ENCODE measurements around the gene HSPBP1.

Gene HSPBP1

DNA sequence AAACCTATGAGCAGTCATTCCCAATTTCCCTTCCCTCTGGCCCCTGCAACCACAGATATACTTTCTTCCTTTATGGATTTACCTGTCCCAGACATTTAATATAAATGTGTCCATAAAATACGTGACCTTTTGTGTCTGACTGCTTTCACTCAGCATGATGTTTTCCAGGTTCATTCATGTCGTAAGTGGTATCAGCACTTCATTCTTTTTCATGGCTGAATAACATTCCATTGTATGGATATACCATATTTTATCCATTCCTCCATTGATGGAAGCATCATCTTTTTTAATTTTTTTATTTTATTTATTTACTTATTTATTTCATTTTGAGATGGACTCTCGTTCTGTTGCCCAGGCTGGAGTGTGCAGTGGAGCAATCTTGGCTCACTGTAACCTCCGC, 13.1 kb downstream of the HSPBP1 start:
- H3K27ac ChIP-seq (ENCODE audit: low read depth, low read length, poor library complexity, severe bottlenecking), result no peak overlapping the region
- H3K9ac ChIP-seq (ENCODE audit: low read length), result no peak overlapping the region
- no peaks in the 10 kb centered on the region; the same call in 1 of the 2 replicates for H3F3A ChIP-seq (ENCODE audit: insufficient read depth, low read length)
- peaks cover 24% of the 10 kb centered on the region for H3K4me1 ChIP-seq (ENCODE audit: insufficient read depth, low read length, severe bottlenecking)
- no peak overlapping the region for H3K4me2 ChIP-seq (ENCODE audit: low read length)
- no peak overlapping the region for H3K4me3 ChIP-seq (ENCODE audit: low read depth, low read length, poor library complexity, severe bottlenecking)
- no peak overlapping the region for H2AFZ ChIP-seq (ENCODE audit: low read length)
- no peaks in the 10 kb centered on the region for H3K9me3 ChIP-seq (ENCODE audit: low read length)
- TF ChIP-seq CTCF (IDR thresholded peaks at IDR 0.05; ENCODE audit: low read length) (no peak), EZH2 (IDR thresholded peaks at IDR 0.05; ENCODE audit: borderline replicate concordance, low read length) (no peak)
- no peaks in the 10 kb centered on the region for H3K27me3 ChIP-seq (ENCODE audit: insufficient read depth, low read length)
- H4K20me1 ChIP-seq (ENCODE audit: insufficient read depth, low read length), result no peaks in the 10 kb centered on the region
- no peaks in the 10 kb centered on the region for H3K9me2 ChIP-seq (ENCODE audit: low read depth, low read length)
- H3K79me2 ChIP-seq (ENCODE audit: insufficient read depth, low read length), result no peaks in the 10 kb centered on the region
- peaks cover 47% of the 10 kb centered on the region for H3K36me3 ChIP-seq (ENCODE audit: insufficient read depth, low read length)

DNA sequence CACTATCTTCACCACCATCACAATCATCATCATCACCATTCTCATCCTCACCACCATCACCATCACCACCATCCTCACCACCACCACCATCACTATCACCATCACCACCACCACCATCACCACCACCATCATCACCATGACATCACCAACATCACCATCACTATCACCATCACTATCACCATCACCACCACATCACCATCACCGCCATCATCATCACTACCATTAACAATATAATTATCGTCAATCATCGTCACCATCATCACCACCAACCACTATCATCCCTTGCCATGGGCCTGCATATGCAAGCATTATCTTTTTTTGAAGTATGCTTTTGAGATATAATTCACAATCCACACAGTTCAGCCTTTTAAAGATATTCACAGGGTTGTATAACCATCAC, 13.5 kb downstream of the HSPBP1 start:
- H3K9ac ChIP-seq (ENCODE audit: low read length), result no peak overlapping the region
- TF ChIP-seq EZH2 (IDR thresholded peaks at IDR 0.05; ENCODE audit: borderline replicate concordance, low read length) (no peak), CTCF (IDR thresholded peaks at IDR 0.05; ENCODE audit: low read length) (no peak)
- H3K4me3 ChIP-seq (ENCODE audit: low read depth, low read length, poor library complexity, severe bottlenecking), result no peak overlapping the region
- peaks cover 24% of the 10 kb centered on the region for H3K4me1 ChIP-seq (ENCODE audit: insufficient read depth, low read length, severe bottlenecking)
- H2AFZ ChIP-seq (ENCODE audit: low read length), result no peak overlapping the region
- no peaks in the 10 kb centered on the region for H3K9me3 ChIP-seq (ENCODE audit: low read length)
- no peak overlapping the region for H3K4me2 ChIP-seq (ENCODE audit: low read length)
- H3K36me3 ChIP-seq (ENCODE audit: insufficient read depth, low read length), result peaks cover 44% of the 10 kb centered on the region
- H4K20me1 ChIP-seq (ENCODE audit: insufficient read depth, low read length), result no peaks in the 10 kb centered on the region
- H3K9me2 ChIP-seq (ENCODE audit: low read depth, low read length), result no peaks in the 10 kb centered on the region
- H3K27me3 ChIP-seq (ENCODE audit: insufficient read depth, low read length), result no peaks in the 10 kb centered on the region
- no peaks in the 10 kb centered on the region; the same call in 1 of the 2 replicates for H3F3A ChIP-seq (ENCODE audit: insufficient read depth, low read length)
- no peak overlapping the region for H3K27ac ChIP-seq (ENCODE audit: low read depth, low read length, poor library complexity, severe bottlenecking)
- no peaks in the 10 kb centered on the region for H3K79me2 ChIP-seq (ENCODE audit: insufficient read depth, low read length)

- H3K4me2 ChIP-seq (ENCODE audit: low read length), result no peak overlapping the region
- no peaks in the 10 kb centered on the region; the same call in 1 of the 2 replicates for H3F3A ChIP-seq (ENCODE audit: insufficient read depth, low read length)
- no peak overlapping the region for H3K27ac ChIP-seq (ENCODE audit: low read depth, low read length, poor library complexity, severe bottlenecking)
- no peaks in the 10 kb centered on the region for H4K20me1 ChIP-seq (ENCODE audit: insufficient read depth, low read length)
- no peaks in the 10 kb centered on the region for H3K27me3 ChIP-seq (ENCODE audit: insufficient read depth, low read length)
- no peaks in the 10 kb centered on the region for H3K79me2 ChIP-seq (ENCODE audit: insufficient read depth, low read length)
- H3K4me1 ChIP-seq (ENCODE audit: insufficient read depth, low read length, severe bottlenecking), result peaks cover 24% of the 10 kb centered on the region
- no peak overlapping the region for H3K9ac ChIP-seq (ENCODE audit: low read length)
- H3K9me3 ChIP-seq (ENCODE audit: low read length), result no peaks in the 10 kb centered on the region
- H3K4me3 ChIP-seq (ENCODE audit: low read depth, low read length, poor library complexity, severe bottlenecking), result no peak overlapping the region
- H2AFZ ChIP-seq (ENCODE audit: low read length), result no peak overlapping the region
- no peaks in the 10 kb centered on the region for H3K9me2 ChIP-seq (ENCODE audit: low read depth, low read length)
- H3K36me3 ChIP-seq (ENCODE audit: insufficient read depth, low read length), result peaks cover 39% of the 10 kb centered on the region
- TF ChIP-seq EZH2 (IDR thresholded peaks at IDR 0.05; ENCODE audit: borderline replicate concordance, low read length) (no peak), CTCF (IDR thresholded peaks at IDR 0.05; ENCODE audit: low read length) (no peak)
These were observed 14.1 kb downstream of the HSPBP1 start for GRCh38 chr19:55265723-55266386.
